Mesenchymal stem cell (in vitro differentiated cells and primary cell): Measurements from ENCODE around the gene NEU4.

Experiments used
- DNase-seq: peaks from one replicate; pipeline ENCODE4 v3.0.0-alpha.2; 2013
- H2AFZ ChIP-seq: one replicate; pipeline ENCODE4 v1.6.1; 2013; ENCODE audit warnings: low read depth, mild to moderate bottlenecking, control low read depth, inconsistent platforms, low read length, moderate library complexity
- H2AK5ac ChIP-seq: 2 replicates; pipeline ENCODE4 v1.6.1; 2013; ENCODE audit warnings: low read length, moderate library complexity, mild to moderate bottlenecking, inconsistent platforms; ENCODE audit not compliant: severe bottlenecking
- H2BK120ac ChIP-seq: one replicate; pipeline ENCODE4 v1.6.1; 2013; ENCODE audit warnings: low read depth, mild to moderate bottlenecking, inconsistent platforms, low read length, moderate library complexity
- H2BK12ac ChIP-seq, 2 experiments: one replicate each; pipeline ENCODE4 v1.6.1; 2013; ENCODE audit warnings: inconsistent platforms in 2 of 2, low read length in 2 of 2, mild to moderate bottlenecking in 2 of 2, moderate library complexity in 2 of 2, control low read depth in 1 of 2
- H2BK15ac ChIP-seq: one replicate; pipeline ENCODE4 v1.6.1; 2013; ENCODE audit warnings: mild to moderate bottlenecking, low read depth, inconsistent platforms; ENCODE audit not compliant: poor library complexity, severe bottlenecking
- H2BK5ac ChIP-seq: 2 replicates; pipeline ENCODE4 v1.6.1; 2013; ENCODE audit warnings: low read depth, mild to moderate bottlenecking, low read length, control low read depth, inconsistent platforms; ENCODE audit not compliant: poor library complexity, severe bottlenecking
- H3K14ac ChIP-seq, 2 experiments: one replicate each; pipeline ENCODE4 v1.6.1; 2013; ENCODE audit warnings: inconsistent platforms in 2 of 2, low read length in 2 of 2, control low read depth in 1 of 2, mild to moderate bottlenecking in 1 of 2, moderate library complexity in 1 of 2
- H3K18ac ChIP-seq, 2 experiments: one replicate each; pipeline ENCODE4 v1.6.1; 2013; ENCODE audit warnings: inconsistent platforms in 2 of 2, low read length in 2 of 2, control low read depth in 1 of 2, low read depth in 1 of 2, mild to moderate bottlenecking in 1 of 2
- H3K23ac ChIP-seq, 2 experiments: one replicate each; pipeline ENCODE4 v1.6.1; 2013; ENCODE audit warnings: inconsistent platforms in 2 of 2, low read length in 2 of 2, mild to moderate bottlenecking in 2 of 2, moderate library complexity in 2 of 2, control low read depth in 1 of 2
- H3K27ac ChIP-seq: 2 replicates; pipeline ENCODE4 v1.5.1; 2013; ENCODE audit warnings: mild to moderate bottlenecking, moderate library complexity, low read length, control low read depth, inconsistent platforms; ENCODE audit not compliant: poor library complexity, severe bottlenecking
- H3K27me3 ChIP-seq, 2 experiments: 2 replicates each; pipeline versions ENCODE4 v1.6.1 to v1.7.0; 2013; ENCODE audit warnings: low read length in 2 of 2, mild to moderate bottlenecking in 2 of 2, moderate library complexity in 2 of 2, control low read depth in 1 of 2, inconsistent platforms in 1 of 2; ENCODE audit not compliant: control insufficient read depth in 1 of 2, insufficient read depth in 1 of 2
- H3K36me3 ChIP-seq, 2 experiments: 2 replicates each; pipeline versions ENCODE4 v1.6.1 to v1.7.0; 2013; ENCODE audit warnings: low read length in 2 of 2, control low read depth in 1 of 2, inconsistent platforms in 1 of 2, low read depth in 1 of 2, mild to moderate bottlenecking in 1 of 2; ENCODE audit not compliant: insufficient read depth in 2 of 2, control insufficient read depth in 1 of 2
- H3K4ac ChIP-seq, 2 experiments: one replicate each; pipeline ENCODE4 v1.6.1; 2013; ENCODE audit warnings: inconsistent platforms in 2 of 2, low read length in 2 of 2, mild to moderate bottlenecking in 2 of 2, moderate library complexity in 2 of 2, control low read depth in 1 of 2, low read depth in 1 of 2
- H3K4me1 ChIP-seq: 2 replicates; pipeline ENCODE4 v1.6.1; 2013; ENCODE audit warnings: low read depth, low read length, control low read depth; ENCODE audit not compliant: control insufficient read depth, insufficient read depth
- H3K4me2 ChIP-seq: 2 replicates; pipeline ENCODE4 v1.6.1; 2013; ENCODE audit warnings: low read length, mild to moderate bottlenecking, inconsistent platforms; ENCODE audit not compliant: poor library complexity, severe bottlenecking
- H3K4me3 ChIP-seq, 2 experiments: 2 replicates each; pipeline versions ENCODE4 v1.5.1 to v1.7.0; 2013; ENCODE audit warnings: low read length in 2 of 2, mild to moderate bottlenecking in 2 of 2, control low read depth in 1 of 2, low read depth in 1 of 2; ENCODE audit not compliant: insufficient read depth in 1 of 2
- H3K79me1 ChIP-seq: replicated peaks from 2 replicates; pipeline ENCODE4 v1.6.1; 2013; ENCODE audit warnings: mild to moderate bottlenecking, control low read depth, low read length, inconsistent platforms; ENCODE audit not compliant: poor library complexity, severe bottlenecking
- H3K9ac ChIP-seq: 2 replicates; pipeline ENCODE4 v1.7.0; 2013; ENCODE audit warnings: mild to moderate bottlenecking, low read length, moderate library complexity
- H3K9me3 ChIP-seq: 2 replicates; pipeline ENCODE4 v1.7.0; 2013; ENCODE audit warnings: mild to moderate bottlenecking, low read length; ENCODE audit not compliant: control insufficient read depth
- H4K8ac ChIP-seq: one replicate; pipeline ENCODE4 v1.6.1; 2013; ENCODE audit warnings: inconsistent platforms, mild to moderate bottlenecking, low read length, moderate library complexity
- H4K91ac ChIP-seq: one replicate; pipeline ENCODE4 v1.6.1; 2013; ENCODE audit warnings: mild to moderate bottlenecking, low read length, inconsistent platforms
- WGBS: methylation state at CpG from one replicate; pipeline ENCODE4 v1.1.7; 2013; ENCODE audit warnings: mixed read lengths; 5-methylcytosine and 5-hydroxymethylcytosine counted together

The NEU4 gene

DNA sequence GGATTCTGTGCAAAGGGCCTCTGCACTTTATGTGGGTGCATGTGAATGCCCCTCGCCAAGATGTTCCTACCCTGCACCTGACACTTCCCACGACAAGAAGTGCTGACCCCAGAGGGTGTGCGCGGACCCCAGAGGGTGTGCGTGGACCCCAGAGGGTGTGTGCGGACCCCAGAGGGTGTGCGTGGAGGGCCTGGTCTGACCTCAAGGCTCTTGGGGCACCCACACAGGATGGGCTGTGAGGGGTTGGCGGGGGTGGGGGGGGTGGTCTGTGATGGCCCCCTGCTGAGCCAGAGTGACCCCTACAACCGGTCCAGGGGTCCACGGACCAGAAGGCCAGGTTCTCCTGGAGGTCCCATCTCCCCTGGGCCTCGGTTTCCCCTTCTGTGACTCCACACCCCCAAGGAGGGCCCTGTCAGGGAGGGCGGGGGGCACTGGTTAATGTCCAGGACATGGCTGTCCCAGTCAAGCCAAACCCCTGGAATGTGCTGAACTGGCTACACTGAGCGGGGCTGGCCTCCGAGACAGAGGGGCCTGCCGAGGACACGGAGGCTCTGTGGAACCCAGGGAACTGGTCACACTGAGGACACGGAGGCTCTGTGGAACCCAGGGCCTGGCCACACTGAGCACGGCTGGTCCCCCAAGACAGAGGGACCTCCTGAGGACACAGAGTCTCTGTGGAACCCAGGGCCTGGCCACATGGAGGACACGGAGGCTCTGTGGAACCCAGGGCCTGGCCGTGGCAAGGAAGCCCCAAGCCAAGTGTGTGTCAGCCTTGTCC, 3.1 kb downstream of the NEU4 start:
- Histone ChIP-seq H3K18ac (no peak overlapping the region), H3K4me2 (no peak overlapping the region), H2AK5ac (no peak overlapping the region), H3K4ac (no peak overlapping the region), H4K8ac (no peak overlapping the region), H2BK12ac (no peak overlapping the region), H3K23ac (no peak overlapping the region), H3K4me1 (no peaks in the 10 kb centered on the region), H3K36me3 (no peaks in the 10 kb centered on the region), H2AFZ (no peak overlapping the region), H3K9ac (no peak overlapping the region), H3K79me1 (no peaks in the 10 kb centered on the region), H4K91ac (no peak overlapping the region), H2BK15ac (no peak overlapping the region), H3K4me3 (no peak overlapping the region), H2BK120ac (no peak overlapping the region), H3K14ac (no peak overlapping the region), H2BK5ac (no peak overlapping the region), H3K9me3 (no peaks in the 10 kb centered on the region), H3K27ac (no peak overlapping the region), H3K27me3 (peaks cover 8 to 36% of the 10 kb centered on the region in 2 experiments)
- DNase-seq, result no peak
- WGBS, result 89% methylated on average over 17 of the region's 20 CpGs

DNA sequence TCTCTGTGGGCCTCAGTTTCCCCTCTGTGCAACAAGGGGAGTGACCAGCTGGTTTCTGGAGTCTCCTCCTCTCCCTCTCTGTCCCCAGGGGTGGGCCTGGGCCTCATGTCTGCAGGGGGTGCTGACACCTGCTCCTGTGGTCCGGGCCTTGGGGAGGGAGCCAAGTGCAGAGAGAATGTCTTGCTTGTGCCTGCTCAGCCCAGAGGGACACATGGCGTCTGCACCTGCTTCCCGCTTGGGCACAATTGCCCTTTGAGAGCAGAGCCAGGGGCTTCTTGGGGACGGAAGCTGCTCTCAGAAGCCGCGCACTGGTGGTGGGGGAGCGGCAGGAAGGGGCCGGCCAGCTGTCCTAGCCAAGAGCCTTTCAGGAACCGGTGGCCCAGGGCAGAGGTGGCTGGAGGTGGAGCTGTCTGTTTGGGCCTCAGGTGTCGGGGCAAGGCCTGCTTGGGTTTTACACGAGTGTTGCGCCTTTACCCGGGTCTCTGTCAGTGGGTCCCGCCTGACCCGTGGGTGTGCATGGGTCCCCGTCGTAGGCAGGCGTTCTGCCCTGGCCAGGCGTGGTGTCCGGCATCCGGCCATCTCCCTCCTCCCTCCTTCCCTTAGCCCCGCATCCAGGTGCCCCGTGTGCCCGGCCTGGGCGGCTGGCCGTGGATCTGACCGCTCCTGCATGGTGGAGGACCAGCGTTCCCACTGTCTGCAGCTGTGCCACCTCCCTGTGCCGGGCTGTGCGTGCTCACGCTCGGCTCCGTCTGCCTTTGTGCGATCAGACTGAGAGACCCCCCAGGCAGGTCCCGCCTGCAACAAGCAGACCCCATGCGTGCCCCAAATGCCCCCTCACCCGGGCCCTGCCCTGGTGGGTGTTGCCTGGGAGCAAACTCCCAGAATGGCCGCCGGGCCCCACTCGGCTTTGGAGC, 4.0 kb downstream of the NEU4 start:
- H3K4me3 ChIP-seq, result no peak overlapping the region
- H3K18ac ChIP-seq, result no peak overlapping the region
- DNase-seq, result no peak
- no peak overlapping the region for H2BK120ac ChIP-seq
- H2AFZ ChIP-seq, result no peak overlapping the region
- no peak overlapping the region for H2BK15ac ChIP-seq
- H3K79me1 ChIP-seq, result no peaks in the 10 kb centered on the region
- 92% methylated on average over 40 of the region's 40 CpGs for WGBS
- no peak overlapping the region for H2BK12ac ChIP-seq
- H4K8ac ChIP-seq, result no peak overlapping the region
- no peak overlapping the region for H4K91ac ChIP-seq
- no peak overlapping the region for H3K4ac ChIP-seq
- no peak overlapping the region for H2AK5ac ChIP-seq
- H3K14ac ChIP-seq, result no peak overlapping the region
- no peak overlapping the region for H3K4me2 ChIP-seq
- H2BK5ac ChIP-seq, result no peak overlapping the region
- H3K4me1 ChIP-seq, result no peaks in the 10 kb centered on the region
- no peak overlapping the region for H3K23ac ChIP-seq
- H3K36me3 ChIP-seq, result no peaks in the 10 kb centered on the region
- peaks cover 8 to 41% of the 10 kb centered on the region in 2 experiments for H3K27me3 ChIP-seq
- H3K27ac ChIP-seq, result no peak overlapping the region
- H3K9me3 ChIP-seq, result no peaks in the 10 kb centered on the region
- no peak overlapping the region for H3K9ac ChIP-seq

DNA sequence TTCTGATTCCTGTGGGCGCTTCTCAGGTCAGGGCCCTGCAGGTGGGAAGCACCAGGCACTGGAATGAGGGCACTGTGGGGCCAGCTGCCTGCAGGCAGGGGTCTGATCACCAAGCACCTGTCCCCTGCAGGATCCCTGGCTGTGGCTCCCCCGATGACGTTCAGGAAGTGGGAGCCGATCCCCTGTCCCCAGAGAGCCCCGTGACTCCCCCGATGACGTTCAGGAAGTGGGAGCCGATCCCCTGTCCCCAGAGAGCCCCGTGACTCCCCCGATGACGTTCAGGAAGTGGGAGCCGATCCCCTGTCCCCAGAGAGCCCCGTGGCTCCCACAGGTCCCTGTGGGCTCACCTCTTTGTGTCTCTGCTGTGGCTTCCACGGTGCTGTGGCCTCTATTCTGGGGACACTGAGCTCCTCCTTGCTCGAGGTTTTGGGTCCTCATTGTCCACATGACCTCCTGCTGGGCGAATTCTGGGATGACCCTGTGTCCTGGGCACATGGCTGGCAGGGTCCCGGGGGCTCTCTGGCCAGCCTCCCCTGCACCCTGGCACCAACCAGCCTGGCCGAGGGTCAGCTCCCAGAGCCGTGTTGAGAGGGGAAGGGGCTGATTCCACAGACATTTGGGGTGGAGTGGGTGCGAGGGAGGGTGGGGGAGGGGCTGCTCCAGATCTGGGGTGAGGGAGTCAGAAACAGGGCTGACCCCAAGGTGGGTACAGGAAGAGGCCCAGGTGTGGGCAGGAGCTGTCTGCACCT, 4.8 kb downstream of the NEU4 start:
- Histone ChIP-seq H3K9me3 (no peaks in the 10 kb centered on the region), H3K79me1 (no peaks in the 10 kb centered on the region), H2AFZ (no peak overlapping the region), H3K4me2 (no peak overlapping the region), H4K91ac (no peak overlapping the region), H3K36me3 (no peaks in the 10 kb centered on the region), H3K4me3 (no peak overlapping the region), H2BK5ac (no peak overlapping the region), H3K23ac (no peak overlapping the region), H3K4ac (no peak overlapping the region), H3K9ac (no peak overlapping the region), H3K27ac (no peak overlapping the region), H2BK120ac (no peak overlapping the region), H3K4me1 (no peaks in the 10 kb centered on the region), H3K18ac (no peak overlapping the region), H2BK15ac (no peak overlapping the region), H3K27me3 (peaks cover 6 to 41% of the 10 kb centered on the region in 2 experiments), H2AK5ac (no peak overlapping the region), H4K8ac (no peak overlapping the region), H2BK12ac (no peak overlapping the region), H3K14ac (no peak overlapping the region)
- WGBS, result 79% methylated on average over 20 of the region's 20 CpGs
- DNase-seq, result no peak

DNA sequence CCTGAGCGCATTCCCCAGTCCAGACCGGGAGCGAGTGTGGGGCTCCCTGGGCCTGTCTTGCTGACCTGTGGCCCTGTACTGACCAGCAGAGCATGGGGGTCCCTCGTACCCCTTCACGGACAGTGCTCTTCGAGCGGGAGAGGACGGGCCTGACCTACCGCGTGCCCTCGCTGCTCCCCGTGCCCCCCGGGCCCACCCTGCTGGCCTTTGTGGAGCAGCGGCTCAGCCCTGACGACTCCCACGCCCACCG, 5.3 kb downstream of the NEU4 start:
- Histone ChIP-seq H3K27ac (no peak overlapping the region), H4K8ac (no peak overlapping the region), H2BK5ac (no peak overlapping the region), H3K14ac (no peak overlapping the region), H2BK12ac (no peak overlapping the region), H3K4me2 (no peak overlapping the region), H3K36me3 (no peaks in the 10 kb centered on the region), H3K4me1 (no peaks in the 10 kb centered on the region), H2BK15ac (no peak overlapping the region), H4K91ac (no peak overlapping the region), H3K9me3 (no peaks in the 10 kb centered on the region), H3K23ac (no peak overlapping the region), H2AK5ac (no peak overlapping the region), H3K79me1 (no peaks in the 10 kb centered on the region), H3K4me3 (peak overlapping the region in 1 of 2 experiments; percentile 20), H3K27me3 (peaks cover 4 to 37% of the 10 kb centered on the region in 2 experiments), H3K9ac (no peak overlapping the region), H3K4ac (no peak overlapping the region), H2BK120ac (no peak overlapping the region), H2AFZ (no peak overlapping the region), H3K18ac (no peak overlapping the region)
- no peak for DNase-seq
- 94% methylated on average over 16 of the region's 17 CpGs for WGBS
